GM12873 (cell line): ENCODE data around the gene AKAP13.

Experiments
- CTCF ChIP-seq: IDR thresholded peaks from 2 replicates; pipeline ENCODE4 v1.5.1; 2012; ENCODE audit warnings: low read depth, mild to moderate bottlenecking, moderate library complexity, low read length, control low read depth; ENCODE audit not compliant: insufficient read depth; ENCODE audit errors: missing control alignments

AKAP13 gene

GRCh38 chr15:85354948-85355347 lies 25.5 kb upstream of the AKAP13 start:
- TF ChIP-seq CTCF, result no peak

DNA sequence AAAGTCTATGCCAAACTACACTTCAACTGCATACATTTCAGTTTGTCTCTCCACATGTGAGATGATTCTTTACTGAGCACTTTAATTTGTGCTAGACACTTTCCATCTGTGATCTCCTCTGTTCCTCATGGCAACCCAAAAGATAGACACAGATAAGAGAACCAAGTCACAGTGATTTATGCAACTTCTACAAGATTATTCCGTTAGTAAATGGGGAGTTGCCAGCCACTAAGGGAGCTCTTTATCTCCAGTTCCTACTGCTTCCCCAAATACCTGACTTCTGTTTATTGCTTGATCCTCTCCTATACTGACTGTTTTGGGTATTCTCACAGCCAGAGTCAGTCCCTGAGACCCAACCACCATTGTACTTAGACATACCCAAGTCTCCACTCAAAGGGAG lies 24.1 kb upstream of the AKAP13 start:
- no peak for TF ChIP-seq CTCF

- no peak for TF ChIP-seq CTCF
Measured at GRCh38 chr15:85361323-85361722, 19.1 kb upstream of the AKAP13 start.

- no peak for TF ChIP-seq CTCF
Measured at GRCh38 chr15:85362436-85363081, 17.8 kb upstream of the AKAP13 start.

GRCh38 chr15:85365980-85366379 lies 14.4 kb upstream of the AKAP13 start:
- TF ChIP-seq CTCF, result no peak

- TF ChIP-seq CTCF, result no peak
Measured at GRCh38 chr15:85367741-85368140, 12.7 kb upstream of the AKAP13 start.

DNA sequence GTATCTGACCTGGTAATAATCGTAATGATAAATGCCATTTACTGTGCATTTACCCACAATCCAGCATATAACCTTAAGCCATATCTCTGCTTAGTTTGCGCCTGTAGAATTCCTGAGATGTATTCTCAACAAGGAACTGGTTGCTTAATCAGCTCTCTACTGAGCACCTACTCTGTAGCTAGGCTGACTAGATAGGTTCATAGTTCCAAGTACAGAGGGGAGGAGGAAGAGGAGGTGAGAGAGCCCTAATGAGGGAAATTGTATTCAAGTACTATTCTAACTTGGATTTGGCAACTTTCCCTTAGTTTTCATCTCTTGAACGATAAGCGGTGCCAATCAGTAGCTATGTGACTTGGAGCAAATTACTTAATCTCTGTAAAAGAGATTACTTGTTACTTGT lies 5.6 kb upstream of the AKAP13 start:
- TF ChIP-seq CTCF, result no peak

GRCh38 chr15:85377269-85377668 lies 3.1 kb upstream of the AKAP13 start:
- TF ChIP-seq CTCF, result no peak
